ENCODE data around the gene GALNT8.
"Not testable (repeated sequence)": the region's sequence is repeated elsewhere in the genome, so short reads cannot be mapped to it uniquely, and the experiment has no call there.

The GALNT8 gene, protein sequence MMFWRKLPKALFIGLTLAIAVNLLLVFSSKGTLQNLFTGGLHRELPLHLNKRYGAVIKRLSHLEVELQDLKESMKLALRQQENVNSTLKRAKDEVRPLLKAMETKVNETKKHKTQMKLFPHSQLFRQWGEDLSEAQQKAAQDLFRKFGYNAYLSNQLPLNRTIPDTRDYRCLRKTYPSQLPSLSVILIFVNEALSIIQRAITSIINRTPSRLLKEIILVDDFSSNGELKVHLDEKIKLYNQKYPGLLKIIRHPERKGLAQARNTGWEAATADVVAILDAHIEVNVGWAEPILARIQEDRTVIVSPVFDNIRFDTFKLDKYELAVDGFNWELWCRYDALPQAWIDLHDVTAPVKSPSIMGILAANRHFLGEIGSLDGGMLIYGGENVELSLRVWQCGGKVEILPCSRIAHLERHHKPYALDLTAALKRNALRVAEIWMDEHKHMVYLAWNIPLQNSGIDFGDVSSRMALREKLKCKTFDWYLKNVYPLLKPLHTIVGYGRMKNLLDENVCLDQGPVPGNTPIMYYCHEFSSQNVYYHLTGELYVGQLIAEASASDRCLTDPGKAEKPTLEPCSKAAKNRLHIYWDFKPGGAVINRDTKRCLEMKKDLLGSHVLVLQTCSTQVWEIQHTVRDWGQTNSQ

DNA sequence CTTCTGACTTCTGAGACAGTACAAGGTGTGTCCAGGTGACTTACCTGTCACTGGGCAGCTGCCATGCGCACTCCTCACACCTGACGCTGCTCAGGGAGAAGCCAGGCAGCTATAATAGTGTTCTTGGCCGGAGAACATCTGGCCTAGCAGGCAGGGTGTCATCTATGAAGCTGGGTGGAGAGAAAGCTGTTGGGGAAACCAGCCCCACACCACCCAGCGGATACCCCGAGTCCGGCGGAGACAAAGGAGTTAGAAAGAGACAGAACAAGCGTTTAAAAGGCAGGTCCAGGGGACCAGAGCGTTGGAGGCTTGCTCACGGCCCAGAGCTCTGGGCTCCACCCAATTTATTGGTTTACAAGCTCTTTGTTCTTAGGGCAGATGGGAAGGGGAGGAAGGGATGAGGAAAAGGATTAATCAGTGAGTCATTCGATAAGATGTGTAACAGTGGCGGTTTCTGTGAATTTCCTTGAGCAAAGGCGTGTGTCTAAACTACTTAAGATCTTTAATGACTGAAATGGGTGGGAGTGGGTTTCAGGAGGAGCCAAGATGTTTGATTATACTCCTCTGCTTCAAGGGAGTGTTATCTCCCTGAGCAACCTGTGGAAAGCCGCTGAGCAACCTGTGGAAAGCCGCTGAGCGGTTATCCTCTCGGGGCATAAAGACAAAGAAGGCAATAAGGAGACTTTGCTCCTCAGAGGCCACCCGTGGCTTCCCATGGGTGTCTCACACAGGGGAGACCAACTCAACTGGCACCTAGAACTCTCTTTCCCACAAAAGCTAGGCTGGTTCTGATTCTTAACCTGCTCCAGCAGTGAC lies at the start of gene GALNT8:
Gene GALNT8, plus strand, starts transcription at position 580 of the 816 bp plus-strand sequence. CDS start 278 bp downstream, outside the sequence.
- DNase-seq: no peak

DNA sequence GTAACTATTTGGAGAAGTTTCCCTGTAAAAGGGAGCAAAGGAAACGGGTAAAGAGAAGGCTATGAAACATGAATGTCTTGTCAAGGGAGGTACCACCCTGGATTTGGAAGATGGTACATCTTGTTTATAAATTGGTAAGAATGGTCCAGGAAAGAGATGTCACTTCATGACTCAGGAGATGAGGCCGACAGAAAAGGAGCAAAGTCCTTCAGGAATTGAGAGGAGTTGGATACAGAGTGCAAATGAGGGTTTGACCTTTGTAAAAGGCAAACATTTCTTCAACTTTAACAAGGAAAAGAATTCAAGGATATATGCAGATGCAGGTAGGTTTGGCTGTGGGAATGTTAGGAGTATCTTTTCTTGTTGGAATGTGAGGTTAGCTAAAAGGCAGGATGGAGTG lies 40.5 kb upstream of the GALNT8 start:
- no peak for DNase-seq

DNA sequence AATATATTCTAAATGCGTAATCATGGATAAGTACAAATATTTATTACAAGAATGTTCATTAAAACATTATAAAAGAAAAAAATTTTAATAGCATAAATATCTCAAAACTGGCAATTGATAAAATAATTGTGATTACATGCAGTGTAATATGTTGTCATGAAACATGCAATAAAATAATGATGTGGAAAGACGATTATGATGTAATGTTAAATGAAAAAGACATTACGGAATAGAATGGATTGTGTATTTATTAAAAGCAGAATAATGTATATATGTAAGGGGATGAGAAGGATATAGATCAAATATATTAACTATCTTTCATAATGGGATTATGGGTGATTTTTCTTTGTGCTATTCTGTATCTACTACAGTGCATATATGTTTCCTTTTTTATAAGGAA lies 38.5 kb upstream of the GALNT8 start:
- DNase-seq: no peak

DNA sequence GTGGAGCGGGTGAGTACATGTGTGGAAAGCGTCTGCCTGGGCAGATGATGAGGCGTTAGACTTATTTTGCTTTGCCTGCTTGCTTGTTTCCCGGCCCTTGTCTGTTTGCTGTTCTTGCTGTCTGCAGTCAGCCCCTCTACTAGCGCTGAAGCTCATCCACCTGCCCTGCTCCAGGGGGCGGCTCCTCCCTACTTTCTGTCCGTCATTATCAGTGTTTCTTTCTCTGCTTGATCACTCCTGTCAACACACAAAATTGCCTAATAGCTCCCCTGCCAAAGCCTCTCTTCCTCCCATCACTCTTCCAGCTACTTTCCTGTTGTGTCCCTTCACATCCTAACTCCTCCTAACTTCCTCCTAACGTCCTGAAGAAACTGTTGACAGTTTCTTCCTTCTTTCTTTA lies 34.9 kb upstream of the GALNT8 start:
- DNase-seq: no peak

DNA sequence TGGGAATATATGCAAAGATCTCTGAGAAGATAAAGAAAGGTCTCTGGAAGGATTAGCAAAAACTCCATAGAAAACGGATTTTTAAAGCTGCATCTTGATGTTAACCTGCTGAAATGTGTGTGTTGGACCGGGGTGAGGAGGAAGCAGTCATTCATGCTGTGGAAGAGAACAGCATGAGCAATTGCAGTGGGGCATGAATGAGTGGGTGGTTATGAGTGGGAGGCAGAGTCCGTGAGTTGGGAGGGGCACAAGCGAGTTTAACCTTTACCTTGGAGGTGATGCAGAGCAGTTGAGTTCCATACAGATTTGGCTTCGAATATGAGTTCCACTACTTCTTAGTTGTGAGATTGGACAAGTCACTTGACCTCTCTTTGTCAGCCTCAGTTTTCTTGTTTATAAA lies 29.4 kb upstream of the GALNT8 start:
- no peak for DNase-seq

DNA sequence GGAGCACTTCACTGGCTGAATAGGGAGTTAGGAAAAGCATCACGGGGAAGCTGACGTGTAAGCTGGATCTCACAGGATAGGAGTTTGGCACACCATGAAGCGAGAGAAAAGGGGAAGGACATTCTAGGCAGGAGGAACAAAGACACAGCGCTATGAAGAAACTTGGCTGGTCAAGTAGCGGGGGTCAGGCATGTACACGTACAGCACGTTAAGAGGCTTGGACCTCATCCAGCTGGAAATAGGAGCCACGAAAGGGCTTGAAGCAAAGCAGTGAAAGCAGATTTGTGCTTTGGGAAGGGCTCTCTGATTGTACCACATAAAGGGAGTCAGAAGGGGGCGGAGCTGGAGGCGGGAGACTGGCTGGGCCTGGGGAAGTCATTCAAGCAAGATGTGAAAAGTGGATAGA lies 19.6 kb upstream of the GALNT8 start:
- no peak for DNase-seq

DNA sequence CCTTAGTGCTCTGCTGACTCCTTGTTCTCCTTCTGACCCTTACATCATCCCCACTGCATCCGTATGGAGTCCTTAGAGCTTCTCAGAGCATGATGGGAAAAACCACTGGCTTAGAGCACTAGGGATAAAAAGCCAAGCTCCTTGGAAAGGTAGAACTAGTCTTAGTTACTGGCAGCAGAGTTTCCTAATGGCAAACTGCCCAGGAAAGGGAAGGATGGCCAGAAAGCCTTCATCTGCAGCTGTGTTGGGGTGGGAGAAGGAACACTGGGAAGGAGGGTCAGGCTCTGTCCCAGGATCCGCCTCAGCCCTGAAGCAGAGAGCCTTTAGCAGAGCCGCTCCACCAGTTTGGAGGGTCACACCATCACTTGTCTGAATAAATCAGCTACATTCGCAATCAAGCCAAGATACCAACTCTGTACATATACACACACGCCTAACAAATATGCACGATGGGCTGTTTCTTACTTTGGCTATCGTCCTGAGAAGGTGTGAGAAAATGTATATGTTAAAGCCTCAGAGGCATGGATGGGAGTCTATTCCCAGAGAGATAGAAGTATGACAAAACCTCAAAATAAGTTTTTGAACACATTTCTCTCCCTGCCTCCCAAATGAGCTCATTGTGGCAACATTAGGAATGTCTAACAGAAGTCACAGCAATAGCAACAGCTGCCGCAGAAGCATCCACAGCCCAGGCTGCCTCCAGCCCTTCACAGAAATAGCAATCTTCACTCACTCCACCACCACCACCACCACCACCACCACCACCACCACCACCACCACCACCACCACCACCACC lies 18.6 kb upstream of the GALNT8 start:
- DNase-seq: no peak

DNA sequence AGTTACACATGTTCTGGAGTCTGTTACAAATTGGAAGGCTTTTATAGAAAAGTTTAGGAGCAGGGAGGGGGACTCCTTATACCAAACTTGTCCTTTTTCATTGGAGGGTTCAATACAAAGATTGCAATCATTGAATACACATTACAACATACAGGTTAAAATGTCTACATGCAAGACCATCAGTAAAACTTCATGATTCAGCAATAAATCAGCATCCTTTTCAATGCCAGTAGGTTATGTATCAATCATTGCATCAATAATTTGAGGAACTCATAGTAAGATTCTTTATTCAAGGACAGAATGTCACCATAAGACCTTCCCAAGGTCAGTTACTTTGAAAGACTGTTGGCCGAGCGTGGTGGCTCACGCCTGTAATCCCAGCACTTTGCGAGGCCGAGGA lies 16.5 kb upstream of the GALNT8 start:
- no peak for DNase-seq

DNA sequence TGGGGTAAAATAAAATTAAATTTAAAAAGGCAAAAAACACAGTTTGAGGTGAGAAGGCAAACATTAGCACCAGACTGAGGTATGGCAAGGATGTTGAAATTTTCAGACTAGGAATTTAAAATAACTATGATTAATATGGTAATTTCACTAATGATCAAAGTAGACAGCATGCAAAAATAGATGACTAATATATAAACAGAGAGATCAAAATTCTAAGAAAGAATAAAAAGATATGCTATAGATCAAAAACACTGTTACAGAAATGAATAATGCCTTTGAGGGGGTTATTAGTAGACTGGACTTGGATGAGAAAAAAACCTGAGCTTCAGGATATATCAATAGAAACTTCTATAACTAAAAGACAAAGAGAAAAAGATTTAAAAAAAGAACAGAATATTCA lies 14.4 kb upstream of the GALNT8 start:
- no peak for DNase-seq

DNA sequence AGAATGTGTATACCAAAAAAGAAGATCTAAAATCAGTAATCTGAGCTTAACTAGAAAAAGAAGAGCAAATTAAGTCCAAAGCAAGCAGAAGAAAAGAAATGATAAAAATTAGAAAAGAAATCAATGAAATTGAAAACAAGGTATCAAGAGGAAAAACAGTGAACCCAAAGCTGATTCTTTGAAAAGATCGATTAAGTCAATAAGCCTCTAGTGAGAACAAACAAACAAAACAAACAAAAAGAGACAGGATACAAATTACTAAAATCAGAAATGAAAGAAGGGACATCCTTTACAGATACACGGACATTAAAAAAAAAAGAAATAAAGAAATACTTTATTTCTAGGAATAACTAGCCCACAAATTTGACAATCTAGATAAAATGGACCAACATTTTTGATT lies 12.9 kb upstream of the GALNT8 start:
- no peak for DNase-seq

DNA sequence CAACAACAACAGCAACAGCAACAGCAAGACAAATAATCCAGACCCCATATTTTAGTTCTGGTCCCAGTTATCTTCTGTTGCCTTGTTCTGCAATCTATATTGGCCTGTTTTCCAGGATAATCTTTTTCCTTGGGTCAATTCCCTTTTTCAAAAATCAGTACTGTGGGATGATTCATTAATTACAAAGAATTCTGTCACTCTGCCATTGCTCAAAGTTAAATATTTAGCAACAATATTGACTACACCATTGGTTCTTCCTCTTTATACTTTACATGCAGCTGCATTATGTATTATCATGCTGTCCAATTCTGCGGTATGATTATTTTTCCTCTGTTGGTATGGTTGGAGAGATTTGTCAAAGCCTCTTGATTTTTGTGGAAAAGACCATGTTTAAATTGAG lies 10.1 kb upstream of the GALNT8 start:
- DNase-seq: no peak

DNA sequence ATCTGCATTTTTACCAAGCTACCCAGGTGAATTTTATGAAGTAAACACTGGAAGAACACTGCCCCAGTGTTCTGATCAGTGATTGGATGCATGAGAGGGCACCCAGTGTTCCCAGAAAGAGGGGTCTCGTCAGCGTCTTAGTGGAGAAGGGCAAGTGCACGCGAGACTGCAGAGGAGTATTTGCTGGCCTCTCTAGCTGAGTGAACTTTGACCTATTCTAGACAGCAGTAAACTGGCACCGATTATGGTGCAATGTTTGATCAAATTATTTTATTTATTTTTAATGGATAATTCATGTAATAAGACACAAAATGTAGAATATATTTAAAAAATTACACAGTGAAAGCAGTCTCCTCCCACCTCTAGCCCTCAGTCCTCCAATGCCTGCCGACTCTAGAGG lies 5.3 kb upstream of the GALNT8 start:
- no peak for DNase-seq

DNA sequence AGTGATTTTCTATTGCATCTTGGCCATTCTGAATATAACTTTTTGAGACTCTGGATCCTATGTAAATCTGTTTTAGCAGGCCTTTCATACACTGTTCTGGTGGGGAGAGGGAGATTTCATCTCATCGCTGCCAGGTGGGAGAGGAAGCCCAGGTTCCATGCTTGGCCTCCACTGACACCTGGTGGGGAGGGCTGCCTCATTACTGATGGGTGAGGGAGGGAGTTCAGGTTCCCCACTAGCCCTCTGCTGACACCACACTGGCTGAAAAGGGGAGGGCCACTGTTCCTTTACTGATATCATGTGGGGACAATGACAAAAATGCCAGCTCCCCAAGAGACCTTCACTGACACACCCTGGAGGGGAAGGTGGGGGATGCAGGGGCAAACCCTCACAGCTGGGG lies 2.4 kb upstream of the GALNT8 start:
- no peak for DNase-seq

DNA sequence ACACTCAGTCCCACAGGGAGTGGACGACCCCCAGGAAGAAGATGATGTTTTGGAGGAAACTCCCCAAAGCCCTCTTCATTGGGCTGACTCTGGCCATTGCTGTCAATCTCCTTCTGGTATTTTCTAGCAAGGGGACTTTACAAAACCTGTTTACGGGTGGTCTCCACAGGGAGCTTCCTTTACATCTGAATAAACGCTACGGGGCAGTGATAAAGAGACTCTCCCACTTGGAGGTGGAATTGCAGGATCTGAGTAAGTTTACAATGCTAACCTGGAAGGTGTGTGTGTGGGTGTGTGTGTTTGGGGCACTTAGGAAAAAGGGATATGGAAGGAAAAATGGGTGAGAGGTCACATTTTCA lies 416 bp downstream of the GALNT8 start:
- DNase-seq: no peak

DNA sequence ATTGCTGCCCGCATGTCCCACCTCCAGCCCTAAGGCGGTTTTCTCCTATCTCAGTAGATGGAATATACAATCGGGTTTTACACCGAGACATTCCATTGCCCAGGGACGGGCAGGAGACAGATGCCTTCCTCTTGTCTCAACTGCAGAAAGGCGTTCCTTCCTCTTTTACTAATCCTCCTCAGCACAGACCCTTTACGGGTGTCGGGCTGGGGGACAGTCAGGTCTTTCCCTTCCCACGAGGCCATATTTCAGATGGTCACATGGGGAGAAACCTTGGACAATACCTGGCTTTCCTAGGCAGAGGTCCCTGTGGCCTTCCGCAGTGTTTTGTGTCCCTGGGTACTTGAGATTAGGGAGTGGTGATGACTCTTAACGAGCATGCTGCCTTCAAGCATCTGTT lies 1.4 kb downstream of the GALNT8 start:
- not testable (repeated sequence) for DNase-seq

DNA sequence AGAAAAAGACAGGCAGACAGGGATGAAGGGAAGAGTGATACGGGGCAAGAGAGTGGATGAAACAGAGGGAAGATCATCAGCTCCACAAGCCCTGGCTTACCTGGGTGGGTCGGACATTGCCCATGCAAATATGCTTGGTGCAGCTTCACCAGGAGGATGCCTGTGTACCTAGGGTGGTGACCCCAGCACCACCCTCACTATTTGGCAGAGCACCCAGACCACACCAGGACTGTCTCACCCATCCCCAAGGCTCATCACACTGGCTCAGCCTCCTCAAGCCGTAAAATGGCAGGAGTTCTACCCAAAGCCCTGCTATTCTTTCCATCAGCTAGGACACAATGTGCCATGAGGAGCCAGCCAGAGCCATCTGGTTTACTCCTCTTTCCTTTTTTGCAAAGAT lies 3.0 kb downstream of the GALNT8 start:
- DNase-seq: no peak

DNA sequence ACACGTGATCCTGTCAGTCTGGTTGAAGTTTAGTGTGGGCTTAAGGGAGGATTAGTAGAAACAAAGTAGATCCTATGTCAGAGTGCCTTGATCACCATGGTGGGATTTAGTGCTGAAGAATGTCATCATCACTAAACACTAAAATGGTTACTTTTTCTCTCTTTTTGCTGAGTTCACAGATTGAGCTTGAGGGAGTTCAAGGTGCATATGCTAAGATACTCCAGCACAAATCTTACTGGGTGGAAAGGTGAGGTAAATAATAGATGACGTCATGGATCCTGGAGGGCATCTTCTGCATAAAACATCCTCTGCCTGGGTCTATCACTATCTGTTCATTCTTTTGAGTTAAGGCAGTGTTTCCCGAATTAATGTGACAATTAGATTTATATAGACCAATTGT lies 4.9 kb downstream of the GALNT8 start:
- DNase-seq: no peak

DNA sequence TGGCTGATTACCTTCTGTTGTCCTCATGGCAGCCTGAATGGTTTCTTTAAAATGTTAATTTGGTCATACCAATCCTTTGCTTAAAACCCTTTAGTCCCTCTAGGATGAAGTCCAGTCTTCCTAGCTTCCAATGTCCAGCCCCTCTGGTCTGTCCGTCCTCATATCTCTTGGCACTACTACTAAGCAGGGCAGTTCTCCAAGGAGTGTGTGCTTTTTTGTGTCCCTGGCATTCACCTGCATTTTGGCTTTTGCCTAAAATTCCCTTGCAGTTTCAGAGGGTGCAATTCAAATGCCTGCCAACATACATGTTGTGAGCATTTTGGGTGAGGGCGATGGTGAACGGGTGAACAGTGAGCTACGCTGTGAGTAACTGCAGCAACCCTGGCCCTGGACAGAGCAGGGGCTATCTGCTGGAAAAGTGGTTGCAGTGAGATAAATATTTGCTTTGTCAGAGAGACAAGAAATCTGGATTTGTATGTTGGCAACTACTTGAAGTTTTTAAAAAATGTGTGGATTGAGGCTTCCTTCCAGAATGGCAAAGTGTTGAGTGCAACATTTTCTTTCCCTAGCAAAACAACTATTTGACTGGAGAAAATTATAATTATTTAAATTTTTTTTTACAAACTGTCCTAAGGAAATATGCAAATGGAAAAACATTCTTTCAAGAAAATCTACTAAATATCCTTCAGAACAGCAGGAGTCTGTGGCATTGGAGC lies 14.6 kb downstream of the GALNT8 start:
- DNase-seq: no peak

DNA sequence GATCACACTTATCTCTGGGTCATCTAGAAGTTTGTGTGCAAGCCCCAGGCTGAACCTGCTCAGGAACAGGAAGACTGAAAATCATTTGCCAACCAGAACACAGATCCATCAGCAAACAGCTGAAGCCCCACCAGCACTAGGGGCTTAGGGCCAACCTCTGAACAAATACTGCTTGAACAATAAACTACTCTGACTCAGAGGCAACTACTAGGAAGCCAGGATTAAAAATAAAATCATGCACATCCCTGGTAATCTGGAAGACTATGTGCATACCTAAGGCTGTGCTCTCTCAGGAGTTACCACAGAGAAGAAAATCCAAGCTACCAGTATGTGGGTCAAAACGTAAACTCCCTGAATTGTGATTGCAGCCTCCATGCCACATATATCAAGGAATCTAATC lies 15.9 kb downstream of the GALNT8 start:
- DNase-seq: no peak

DNA sequence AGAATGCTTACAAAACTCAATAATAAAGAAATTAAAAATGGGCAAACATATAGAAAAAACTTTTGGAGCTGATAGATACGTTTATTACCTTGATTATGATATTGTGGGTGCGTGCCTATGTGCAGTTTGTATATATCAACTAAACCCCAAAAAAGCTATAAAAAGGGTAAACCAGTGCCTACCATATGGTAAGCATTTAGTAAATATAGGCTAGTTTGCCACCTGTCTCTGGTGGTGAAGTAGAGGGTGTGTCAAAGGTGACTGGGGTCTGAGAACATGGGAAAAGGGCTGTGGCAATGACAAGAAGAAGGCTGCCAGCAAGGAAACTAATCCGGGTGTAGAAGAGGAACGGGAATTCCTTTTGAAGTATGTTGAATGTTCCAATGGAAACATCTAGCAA lies 18.3 kb downstream of the GALNT8 start:
- DNase-seq: no peak

DNA sequence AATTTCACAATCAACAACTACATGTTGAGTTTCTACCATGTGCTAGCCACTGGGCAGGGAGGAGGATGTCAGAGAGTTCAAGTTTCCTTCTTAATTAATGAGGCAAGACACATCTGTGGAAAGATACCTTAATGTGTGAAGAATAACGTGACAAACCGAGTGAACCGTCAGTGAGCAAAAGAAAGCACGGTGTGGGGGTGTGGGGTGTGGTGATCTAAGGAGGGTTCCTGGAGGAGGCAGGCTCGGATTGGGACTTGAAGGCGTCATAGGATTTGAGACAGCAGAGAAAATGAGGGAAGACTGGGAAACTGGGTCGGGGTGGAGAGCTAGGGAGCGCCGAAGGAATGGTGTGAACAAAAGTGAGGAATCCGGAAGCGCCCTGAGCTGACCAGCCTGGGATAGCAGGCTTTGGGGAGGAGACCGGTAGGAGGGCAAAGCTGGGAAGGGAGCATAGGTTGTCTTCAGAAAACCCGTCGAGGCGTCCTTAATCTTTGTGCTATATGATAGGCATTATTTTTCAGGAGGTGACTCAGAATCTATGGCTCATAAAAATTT lies 22.3 kb downstream of the GALNT8 start:
- no peak for DNase-seq

DNA sequence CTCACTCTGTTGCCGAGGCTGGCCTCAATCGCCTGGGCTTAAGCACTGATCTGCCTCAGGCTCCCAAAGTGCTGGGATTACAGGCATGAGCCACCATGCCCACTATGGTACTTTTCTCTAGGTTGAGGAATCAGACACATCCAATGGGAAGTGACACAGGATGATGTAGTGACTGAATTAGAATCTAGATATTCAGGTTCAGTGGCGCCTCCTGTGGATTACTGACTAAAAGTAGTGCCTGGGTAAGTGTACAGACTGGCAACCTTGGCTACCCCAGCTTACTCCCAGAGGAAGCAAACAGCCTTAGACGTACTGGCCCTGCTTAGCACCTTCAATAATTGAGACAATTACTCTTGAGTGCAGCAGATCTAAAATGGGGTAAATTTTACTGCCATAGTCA lies 22.8 kb downstream of the GALNT8 start:
- DNase-seq: no peak
